Lung (tissue), 12 donors: Measurements from ENCODE around the gene ITGA11. TPM values are rescaled to one million over a fixed set of nuclear protein-coding genes. Genes with fewer than 3 reads are reported as not detected.

Source experiments
- ATAC-seq: fragments of 200-7000 bp; cut with Tn5 transposase; one replicate; pipeline ENCODE4 v1.9.1; 2020; ENCODE audit warnings: moderate number of reproducible peaks; ENCODE audit not compliant: insufficient read depth, low FRiP score
- DNase-seq, 3 donors: peaks; one replicate each; pipeline ENCODE4 v3.0.0-alpha.2; 2013 to 2017
- H3K27ac ChIP-seq, 2 donors: one replicate each; pipeline ENCODE4 v1.5.1; 2013; ENCODE audit warnings: mild to moderate bottlenecking in 2 of 2, moderate library complexity in 2 of 2, control low read depth in 1 of 2, inconsistent platforms in 1 of 2, low read depth in 1 of 2, low read length in 1 of 2
- H3K27me3 ChIP-seq, 3 donors: one replicate each; pipeline ENCODE4 v1.5.1; 2013; ENCODE audit warnings: low read length in 2 of 3; ENCODE audit not compliant: control insufficient read depth in 3 of 3, insufficient read depth in 3 of 3
- H3K36me3 ChIP-seq, 4 donors: one replicate each; pipeline ENCODE4 v1.5.1; 2013; ENCODE audit warnings: low read length in 4 of 4, mild to moderate bottlenecking in 1 of 4, moderate library complexity in 1 of 4; ENCODE audit not compliant: control insufficient read depth in 4 of 4, insufficient read depth in 4 of 4
- H3K4me1 ChIP-seq, 5 donors: one replicate each; pipeline ENCODE4 v1.5.1; 2013; ENCODE audit warnings: low read length in 5 of 5, mild to moderate bottlenecking in 2 of 5, moderate library complexity in 1 of 5; ENCODE audit not compliant: control insufficient read depth in 5 of 5, insufficient read depth in 5 of 5
- H3K4me3 ChIP-seq: one replicate; pipeline ENCODE4 v1.5.1; 2013; ENCODE audit warnings: mild to moderate bottlenecking, control low read depth, moderate library complexity
- H3K9ac ChIP-seq, 2 donors: one replicate each; pipeline ENCODE4 v1.5.1; 2013; ENCODE audit warnings: low read length in 2 of 2, control low read depth in 1 of 2; ENCODE audit not compliant: insufficient read depth in 1 of 2
- H3K9me3 ChIP-seq, 4 donors: one replicate each; pipeline ENCODE4 v1.5.1; 2013; ENCODE audit warnings: low read length in 3 of 4, mild to moderate bottlenecking in 1 of 4, moderate library complexity in 1 of 4; ENCODE audit not compliant: control insufficient read depth in 4 of 4, insufficient read depth in 3 of 4
- CTCF ChIP-seq: IDR thresholded peaks from 2 replicates; pipeline ENCODE4 v1.5.1; 2012; ENCODE audit warnings: mild to moderate bottlenecking; ENCODE audit errors: control extremely low read depth, extremely low read depth
- WGBS, 2 donors: extraction: QIAGEN DNeasy Blood & Tissue Kit; methylation state at CpG; one replicate each; pipeline ENCODE4 v1.1.7; 2013; 5-methylcytosine and 5-hydroxymethylcytosine counted together
- polyA plus RNA-seq, 2 donors: library from polyadenylated mRNA; stranded (reverse); fragments of 200-250 nt; gene quantifications; one replicate each; pipeline ENCODE4 v1.2.1, GENCODE V29; 2013
- total RNA-seq, 2 donors: library from RNA; depleted of rRNA in 1 of 2; stranded (reverse); fragments of >200 nt in 1 of 2; gene quantifications; one replicate each; pipeline ENCODE4 v1.2.1, GENCODE V29; 2014 to 2021
- donor health status: control.
- donor health status: control.
- donor health status: Bipolar disorder and iron deficiency.
- donor health status: healthy.
- donor health status: DM: yes; HTN: yes; CAD: no.

Gene ITGA11
- total and polyA plus RNA-seq, 4 donors, result 0.35 to 1.8 (median 1.0) TPM

GRCh38 chr15:68360721-68361120, 71.2 kb downstream of the ITGA11 start:
- Histone ChIP-seq H3K36me3 (no peaks in the 10 kb centered on the region), H3K9ac (no peak overlapping the region), H3K4me1 (peaks cover 0 to 12% (median 10%) of the 10 kb centered on the region in 5 donors), H3K27me3 (no peaks in the 10 kb centered on the region), H3K27ac (no peak overlapping the region), H3K9me3 (peaks cover 0 to 11% (median 0%) of the 10 kb centered on the region in 4 donors), H3K4me3 (no peak overlapping the region)
- ATAC-seq, result no peak
- 62% methylated on average over 8 of the region's 8 CpGs for WGBS, 2 donors
- DNase-seq, result peak in 1 of 3 donors; percentile 21
- TF ChIP-seq CTCF, result no peak

- no peak overlapping the region for H3K4me3 ChIP-seq
- no peak overlapping the region for H3K9ac ChIP-seq
- no peak for ATAC-seq
- H3K4me1 ChIP-seq, result peaks cover 0 to 5% (median 0%) of the 10 kb centered on the region in 5 donors
- H3K27me3 ChIP-seq, result no peaks in the 10 kb centered on the region
- H3K9me3 ChIP-seq, result peaks cover 0 to 12% (median 0%) of the 10 kb centered on the region in 4 donors
- 91 to 95% methylated on average over 6 of the region's 6 CpGs for WGBS, 2 donors
- no peak overlapping the region for H3K27ac ChIP-seq
- DNase-seq, result no peak
- no peak for TF ChIP-seq CTCF
- no peaks in the 10 kb centered on the region for H3K36me3 ChIP-seq
These were observed 75.2 kb downstream of the ITGA11 start for GRCh38 chr15:68356778-68357177.

GRCh38 chr15:68354923-68355322, 77.0 kb downstream of the ITGA11 start:
- H3K4me1 ChIP-seq, result peaks cover 0 to 1% (median 0%) of the 10 kb centered on the region in 5 donors
- no peak overlapping the region for H3K27ac ChIP-seq
- TF ChIP-seq CTCF, result no peak
- H3K9me3 ChIP-seq, result peaks cover 0 to 12% (median 0%) of the 10 kb centered on the region in 4 donors
- 91 to 98% methylated on average over 4 of the region's 4 CpGs for WGBS, 2 donors
- H3K9ac ChIP-seq, result no peak overlapping the region
- peak; percentile 45 for ATAC-seq
- no peaks in the 10 kb centered on the region for H3K27me3 ChIP-seq
- DNase-seq, result no peak
- H3K4me3 ChIP-seq, result no peak overlapping the region
- H3K36me3 ChIP-seq, result no peaks in the 10 kb centered on the region

GRCh38 chr15:68354268-68354667, 77.7 kb downstream of the ITGA11 start:
- ATAC-seq, result no peak
- no peaks in the 10 kb centered on the region for H3K27me3 ChIP-seq
- H3K9ac ChIP-seq, result no peak overlapping the region
- no peak for DNase-seq
- H3K4me3 ChIP-seq, result no peak overlapping the region
- no peak overlapping the region for H3K27ac ChIP-seq
- H3K4me1 ChIP-seq, result peaks cover 0 to 1% (median 0%) of the 10 kb centered on the region in 5 donors
- H3K36me3 ChIP-seq, result no peaks in the 10 kb centered on the region
- TF ChIP-seq CTCF, result no peak
- WGBS, 2 donors, result 87 to 92% methylated on average over 2 of the region's 2 CpGs
- H3K9me3 ChIP-seq, result peaks cover 0 to 12% (median 0%) of the 10 kb centered on the region in 4 donors
